Endometrium (tissue), 2 donors: ENCODE data around the gene CD19.

ENCODE experiments used
- FAIRE-seq: peaks from 2 replicates; lab custom pipeline; 2012; peaks lifted over from hg19 to GRCh38; lab: Jason Lieb, UNC
- donor health status: control.
- donor health status: control.

CD19 gene

GRCh38 chr16:28982949-28983348 lies 51.2 kb downstream of the CD19 start:
- FAIRE-seq: no peak

GRCh38 chr16:28983644-28984043 lies 51.9 kb downstream of the CD19 start:
- FAIRE-seq: no peak

GRCh38 chr16:28984091-28984490 lies 52.3 kb downstream of the CD19 start:
- FAIRE-seq: no peak

- no peak for FAIRE-seq
Measured at GRCh38 chr16:28984619-28985135, 52.9 kb downstream of the CD19 start, which contains the start of gene LAT. Gene LAT, plus strand, starts transcription at chr16:28985052. Its CDS starts 366 bp downstream, at chr16:28985418.

GRCh38 chr16:28985211-28986041 lies 53.7 kb downstream of the CD19 start:
- no peak for FAIRE-seq

- FAIRE-seq: no peak
Measured at GRCh38 chr16:28986046-28986445, 54.3 kb downstream of the CD19 start.

- no peak for FAIRE-seq
Measured at GRCh38 chr16:28986492-28986891, 54.7 kb downstream of the CD19 start.

- no peak for FAIRE-seq
Measured at GRCh38 chr16:28987170-28987853, 55.5 kb downstream of the CD19 start.
